Activated naive CD4-positive, alpha-beta T cell (primary cell): ENCODE results near the gene UBQLN2.
"Not testable (repeated sequence)": the region's sequence is repeated elsewhere in the genome, so short reads cannot be mapped to it uniquely, and the experiment has no call there.

Source experiments
- DNase-seq, 4 experiments: peaks; one replicate each; lab custom pipeline; 2025; lab: John Stamatoyannopoulos, UW

UBQLN2 gene

DNA sequence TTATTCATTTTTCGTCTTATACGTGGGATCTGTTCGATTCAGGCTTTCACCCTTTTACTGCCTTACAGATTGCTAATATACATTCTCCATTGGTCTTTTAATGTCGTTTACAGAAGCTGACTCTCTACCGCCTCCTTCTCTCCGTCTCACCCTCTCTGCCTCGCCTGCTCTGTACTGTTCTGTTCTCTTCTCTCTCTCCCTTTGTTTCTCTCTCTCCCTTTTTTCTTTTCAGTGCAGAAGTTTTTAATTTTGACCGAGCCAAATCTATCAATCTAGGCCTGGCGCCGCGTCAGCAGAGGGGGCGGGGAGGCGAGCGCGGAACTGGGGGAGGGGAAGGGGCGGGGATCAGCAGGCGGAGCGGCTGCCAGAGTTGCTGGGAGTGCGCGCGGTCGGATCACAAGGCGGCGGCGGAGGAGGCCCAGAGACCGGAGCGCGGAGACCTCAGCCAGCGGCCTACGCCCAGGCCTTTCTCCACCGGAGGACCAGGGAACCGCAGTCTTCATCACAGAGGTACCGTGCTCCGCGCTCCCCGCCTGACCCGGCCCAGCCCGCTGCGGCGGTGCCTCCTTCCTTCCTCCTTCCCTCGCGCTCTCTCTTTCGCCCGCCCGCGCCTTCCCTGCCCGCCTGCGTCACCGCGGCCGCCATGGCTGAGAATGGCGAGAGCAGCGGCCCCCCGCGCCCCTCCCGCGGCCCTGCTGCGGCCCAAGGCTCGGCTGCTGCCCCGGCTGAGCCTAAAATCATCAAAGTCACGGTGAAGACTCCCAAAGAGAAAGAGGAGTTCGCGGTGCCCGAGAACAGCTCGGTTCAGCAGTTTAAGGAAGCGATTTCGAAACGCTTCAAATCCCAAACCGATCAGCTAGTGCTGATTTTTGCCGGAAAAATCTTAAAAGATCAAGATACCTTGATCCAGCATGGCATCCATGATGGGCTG is at the start of gene UBQLN2:
Gene UBQLN2 (plus strand): TSS at position 397 of the 931 bp plus-strand sequence. CDS start 247 bp downstream, at position 644.
- DNase-seq = peak; percentile 37 to 70 (median 60)

DNA sequence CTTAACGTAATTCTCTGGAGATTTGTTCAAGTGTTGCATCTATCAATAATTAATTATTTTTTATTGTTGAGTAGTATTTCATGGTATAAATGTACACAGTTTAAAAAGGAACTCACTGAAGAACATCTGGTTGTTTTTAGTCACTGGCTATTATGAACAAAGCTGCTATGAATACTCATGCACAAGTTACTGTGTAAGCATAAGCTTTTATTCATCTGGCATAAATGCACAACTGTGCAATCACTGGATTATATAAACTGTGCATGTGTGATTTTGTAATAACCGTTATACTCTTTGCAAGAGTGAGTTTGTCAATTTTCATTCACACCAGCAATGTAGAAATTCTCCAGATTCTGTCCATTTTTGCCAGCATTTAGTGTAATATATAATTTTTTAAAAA is 43.8 kb upstream of the UBQLN2 start:
- DNase-seq = no peak

DNA sequence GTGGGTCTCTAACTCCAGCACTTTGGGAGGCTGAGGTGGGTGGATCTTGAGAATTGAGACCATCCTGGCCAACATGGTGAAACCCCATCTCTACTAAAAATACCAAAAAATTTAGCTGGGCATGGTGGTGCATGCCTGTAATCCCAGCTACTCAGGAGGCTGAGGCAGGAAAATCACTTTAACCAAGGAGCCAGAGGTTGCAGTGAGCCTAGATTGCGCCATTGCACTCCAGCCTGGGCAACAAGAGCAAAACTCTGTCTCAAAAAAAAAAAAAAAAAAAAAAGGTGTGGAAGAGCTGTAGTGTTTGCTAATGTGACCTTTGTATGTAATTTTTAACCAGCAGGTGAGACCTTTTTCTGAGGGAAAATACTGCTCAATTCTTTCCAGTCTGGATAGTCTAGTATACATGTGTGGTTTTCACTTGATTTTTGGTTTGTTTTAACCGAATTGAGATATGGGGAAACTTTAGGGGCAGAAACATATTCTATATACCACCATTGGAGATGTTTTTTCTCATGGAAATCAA is 33.9 kb upstream of the UBQLN2 start:
- DNase-seq = not testable (repeated sequence)

DNA sequence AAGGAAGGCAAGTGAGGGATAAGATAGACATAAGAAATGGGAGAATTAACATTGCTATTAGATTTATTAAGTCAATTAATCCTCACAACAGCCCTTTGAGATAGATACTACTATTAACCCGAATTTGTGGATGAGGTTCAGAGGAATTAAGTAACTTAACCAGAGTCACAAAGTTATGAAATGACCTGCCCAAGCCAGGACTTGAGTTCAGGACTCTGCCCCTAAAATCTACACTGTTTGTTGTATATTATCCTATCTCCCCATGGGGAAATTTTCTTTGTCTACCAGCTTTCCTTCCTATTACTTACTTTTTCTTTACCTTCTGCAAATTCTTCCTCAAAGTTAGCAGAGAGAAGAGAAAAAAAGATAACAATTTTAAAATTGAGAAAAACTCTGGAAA is 33.4 kb upstream of the UBQLN2 start:
- DNase-seq = no peak

DNA sequence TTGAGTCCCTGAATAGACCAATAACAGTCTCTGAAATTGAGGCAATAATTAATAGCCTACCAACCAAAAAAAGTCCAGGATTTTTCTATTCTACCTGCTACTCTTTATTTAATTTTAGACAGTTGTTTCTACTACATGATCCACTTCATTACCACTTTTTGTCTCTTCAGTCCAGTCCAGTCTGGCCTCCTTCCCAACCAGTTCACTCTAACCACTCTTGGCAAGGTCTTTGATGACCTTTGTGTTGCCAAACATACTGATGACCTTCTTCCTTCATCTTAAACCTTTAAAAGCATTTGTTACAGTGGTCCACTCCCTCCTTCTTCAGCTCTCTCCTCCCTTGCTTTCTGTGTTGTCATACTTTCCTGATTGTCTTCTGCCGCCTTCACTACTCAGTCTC is 12.8 kb upstream of the UBQLN2 start:
- DNase-seq = no peak

DNA sequence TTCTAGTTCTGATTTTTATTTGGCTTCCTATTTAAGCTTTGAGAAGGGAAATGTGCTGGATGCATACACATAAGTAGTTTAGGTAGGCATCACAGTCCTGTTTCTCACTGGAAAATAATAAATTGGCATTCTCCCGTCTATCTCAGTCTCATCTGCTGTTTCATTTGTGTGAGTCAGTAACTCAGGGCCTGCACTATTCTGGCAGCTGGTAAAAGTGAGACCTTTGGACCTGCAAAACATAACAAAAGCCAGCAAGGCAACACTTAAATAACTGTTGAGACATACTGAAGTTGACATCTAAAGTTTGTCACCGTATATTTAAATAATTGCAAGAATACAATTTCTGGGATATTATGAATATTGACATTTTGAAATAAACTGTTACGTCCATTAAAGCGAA is 8.6 kb upstream of the UBQLN2 start:
- no peak for DNase-seq

DNA sequence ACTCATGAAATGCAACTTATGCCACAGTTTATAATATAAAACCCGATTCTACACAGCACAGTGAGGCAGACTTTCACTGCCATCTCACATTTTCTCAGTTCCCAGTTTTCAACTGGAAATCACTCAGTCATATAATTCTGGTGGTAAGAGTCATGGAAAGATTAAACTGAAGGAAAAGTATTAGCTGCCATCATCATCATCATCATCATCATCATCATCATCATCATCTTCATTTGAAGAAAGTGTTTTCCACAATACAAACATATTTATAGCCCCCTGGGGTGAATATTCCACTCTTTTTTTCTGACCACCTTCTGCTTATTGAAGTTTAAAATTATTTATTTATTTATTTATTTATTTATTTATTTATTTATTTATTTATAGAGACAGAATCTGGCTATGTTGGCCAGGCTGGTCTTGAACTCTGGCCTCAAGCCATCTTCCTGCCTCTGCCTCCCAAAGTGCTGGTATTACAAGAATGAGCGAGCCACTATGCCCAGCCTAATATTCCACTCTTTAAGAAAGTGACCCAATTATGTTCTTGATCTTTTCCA is 6.0 kb upstream of the UBQLN2 start:
- no peak for DNase-seq

DNA sequence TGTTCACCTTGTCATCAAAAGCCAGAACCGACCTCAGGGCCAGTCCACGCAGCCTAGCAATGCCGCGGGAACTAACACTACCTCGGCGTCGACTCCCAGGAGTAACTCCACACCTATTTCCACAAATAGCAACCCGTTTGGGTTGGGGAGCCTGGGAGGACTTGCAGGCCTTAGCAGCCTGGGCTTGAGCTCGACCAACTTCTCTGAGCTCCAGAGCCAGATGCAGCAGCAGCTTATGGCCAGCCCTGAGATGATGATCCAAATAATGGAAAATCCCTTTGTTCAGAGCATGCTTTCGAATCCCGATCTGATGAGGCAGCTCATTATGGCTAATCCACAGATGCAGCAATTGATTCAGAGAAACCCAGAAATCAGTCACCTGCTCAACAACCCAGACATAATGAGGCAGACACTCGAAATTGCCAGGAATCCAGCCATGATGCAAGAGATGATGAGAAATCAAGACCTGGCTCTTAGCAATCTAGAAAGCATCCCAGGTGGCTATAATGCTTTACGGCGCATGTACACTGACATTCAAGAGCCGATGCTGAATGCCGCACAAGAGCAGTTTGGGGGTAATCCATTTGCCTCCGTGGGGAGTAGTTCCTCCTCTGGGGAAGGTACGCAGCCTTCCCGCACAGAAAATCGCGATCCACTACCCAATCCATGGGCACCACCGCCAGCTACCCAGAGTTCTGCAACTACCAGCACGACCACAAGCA is 898 bp downstream of the UBQLN2 start:
- no peak for DNase-seq

DNA sequence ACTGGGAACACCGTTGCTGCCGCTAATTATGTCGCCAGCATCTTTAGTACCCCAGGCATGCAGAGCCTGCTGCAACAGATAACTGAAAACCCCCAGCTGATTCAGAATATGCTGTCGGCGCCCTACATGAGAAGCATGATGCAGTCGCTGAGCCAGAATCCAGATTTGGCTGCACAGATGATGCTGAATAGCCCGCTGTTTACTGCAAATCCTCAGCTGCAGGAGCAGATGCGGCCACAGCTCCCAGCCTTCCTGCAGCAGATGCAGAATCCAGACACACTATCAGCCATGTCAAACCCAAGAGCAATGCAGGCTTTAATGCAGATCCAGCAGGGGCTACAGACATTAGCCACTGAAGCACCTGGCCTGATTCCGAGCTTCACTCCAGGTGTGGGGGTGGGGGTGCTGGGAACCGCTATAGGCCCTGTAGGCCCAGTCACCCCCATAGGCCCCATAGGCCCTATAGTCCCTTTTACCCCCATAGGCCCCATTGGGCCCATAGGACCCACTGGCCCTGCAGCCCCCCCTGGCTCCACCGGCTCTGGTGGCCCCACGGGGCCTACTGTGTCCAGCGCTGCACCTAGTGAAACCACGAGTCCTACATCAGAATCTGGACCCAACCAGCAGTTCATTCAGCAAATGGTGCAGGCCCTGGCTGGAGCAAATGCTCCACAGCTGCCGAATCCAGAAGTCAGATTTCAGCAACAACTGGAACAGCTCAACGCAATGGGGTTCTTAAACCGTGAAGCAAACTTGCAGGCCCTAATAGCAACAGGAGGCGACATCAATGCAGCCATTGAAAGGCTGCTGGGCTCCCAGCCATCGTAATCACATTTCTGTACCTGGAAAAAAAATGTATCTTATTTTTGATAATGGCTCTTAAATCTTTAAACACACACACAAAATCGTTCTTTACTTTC is 1.8 kb downstream of the UBQLN2 start:
- DNase-seq = no peak

DNA sequence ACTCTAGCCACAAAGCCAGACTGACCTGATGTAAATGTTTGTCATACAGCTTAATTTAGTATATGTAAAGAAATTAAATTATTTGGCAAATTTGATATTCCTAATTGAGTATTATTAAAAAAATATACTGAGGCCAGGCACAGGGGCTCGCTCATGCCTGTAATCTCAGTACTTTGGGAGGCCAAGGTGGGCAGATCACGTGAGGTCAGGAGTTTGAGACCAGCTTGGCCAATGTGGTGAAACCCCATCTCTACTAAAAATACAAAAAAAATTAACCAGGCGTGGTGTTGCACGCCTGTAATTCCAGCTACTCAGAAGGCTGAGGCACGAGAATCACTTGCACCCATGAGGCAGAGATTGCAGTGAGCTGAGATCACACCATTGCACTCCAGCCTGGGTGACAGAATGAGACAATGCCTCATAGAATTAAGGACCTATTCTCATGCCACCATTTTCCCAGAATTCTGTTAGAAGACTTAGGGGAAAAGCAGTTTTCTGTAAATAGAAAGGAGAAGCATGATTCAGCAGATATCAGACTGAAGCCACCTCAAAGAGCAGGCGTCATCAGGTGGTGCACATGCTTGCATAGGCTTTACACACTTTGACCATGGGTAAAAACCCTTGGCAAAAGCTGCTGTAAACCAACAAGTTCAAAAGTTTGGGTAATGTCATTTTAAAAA is 6.1 kb downstream of the UBQLN2 start:
- no peak for DNase-seq

DNA sequence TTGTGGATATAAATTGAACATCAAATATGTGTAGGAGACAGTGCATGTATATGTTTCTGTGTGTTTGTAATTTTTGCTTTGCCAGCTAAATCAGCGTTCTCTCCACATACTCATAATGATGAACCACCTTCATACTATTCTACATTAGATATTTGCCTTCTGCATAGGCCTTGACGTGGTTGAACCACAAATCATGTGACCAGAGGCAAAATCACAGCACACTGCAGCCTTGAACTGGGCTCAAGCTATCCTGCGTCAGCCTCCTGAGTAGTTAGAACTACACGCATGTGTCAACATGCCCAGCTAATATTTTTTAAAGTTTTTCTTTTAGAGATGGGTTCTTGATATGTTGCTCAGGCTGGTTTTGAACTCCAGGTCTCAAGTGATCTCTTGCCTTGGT is 9.5 kb downstream of the UBQLN2 start:
- DNase-seq = no peak

DNA sequence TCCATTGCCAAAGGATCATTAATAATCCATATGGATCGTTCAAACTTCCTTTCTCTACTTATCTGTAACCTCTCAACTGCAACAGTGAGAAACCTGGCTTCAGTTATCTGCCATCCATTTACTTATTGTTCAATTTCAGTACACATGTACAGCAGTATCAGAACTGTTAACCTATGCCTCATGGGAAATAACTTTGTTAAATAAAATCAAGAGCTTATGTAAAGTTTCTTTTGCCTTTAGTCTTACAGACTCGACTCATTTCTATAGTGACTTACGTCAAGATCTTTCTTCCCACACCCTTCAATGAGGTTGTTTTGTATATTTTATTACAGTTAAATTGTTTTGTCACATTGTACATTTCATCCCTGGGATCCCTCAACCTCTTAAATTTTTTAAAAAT is 11.4 kb downstream of the UBQLN2 start:
- DNase-seq = no peak

DNA sequence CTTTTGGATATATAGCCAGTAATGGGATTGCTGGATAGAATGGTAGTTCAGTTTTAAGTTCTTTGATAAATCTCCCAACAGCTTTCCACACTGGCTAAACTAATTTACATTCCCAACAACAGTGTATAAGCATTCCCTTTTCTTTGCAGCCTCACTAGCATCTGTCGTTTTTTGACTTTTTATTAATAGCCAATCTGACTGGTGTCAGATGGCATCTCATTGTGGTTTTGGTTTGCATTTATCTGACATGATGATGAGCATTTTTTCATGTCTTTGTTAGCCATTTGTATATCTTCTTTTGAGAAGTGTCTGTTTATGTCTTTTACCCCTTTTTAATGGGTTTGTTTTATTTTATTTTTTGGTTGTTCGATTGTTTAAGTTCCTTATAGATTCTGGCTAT is 13.3 kb downstream of the UBQLN2 start:
- no peak for DNase-seq

DNA sequence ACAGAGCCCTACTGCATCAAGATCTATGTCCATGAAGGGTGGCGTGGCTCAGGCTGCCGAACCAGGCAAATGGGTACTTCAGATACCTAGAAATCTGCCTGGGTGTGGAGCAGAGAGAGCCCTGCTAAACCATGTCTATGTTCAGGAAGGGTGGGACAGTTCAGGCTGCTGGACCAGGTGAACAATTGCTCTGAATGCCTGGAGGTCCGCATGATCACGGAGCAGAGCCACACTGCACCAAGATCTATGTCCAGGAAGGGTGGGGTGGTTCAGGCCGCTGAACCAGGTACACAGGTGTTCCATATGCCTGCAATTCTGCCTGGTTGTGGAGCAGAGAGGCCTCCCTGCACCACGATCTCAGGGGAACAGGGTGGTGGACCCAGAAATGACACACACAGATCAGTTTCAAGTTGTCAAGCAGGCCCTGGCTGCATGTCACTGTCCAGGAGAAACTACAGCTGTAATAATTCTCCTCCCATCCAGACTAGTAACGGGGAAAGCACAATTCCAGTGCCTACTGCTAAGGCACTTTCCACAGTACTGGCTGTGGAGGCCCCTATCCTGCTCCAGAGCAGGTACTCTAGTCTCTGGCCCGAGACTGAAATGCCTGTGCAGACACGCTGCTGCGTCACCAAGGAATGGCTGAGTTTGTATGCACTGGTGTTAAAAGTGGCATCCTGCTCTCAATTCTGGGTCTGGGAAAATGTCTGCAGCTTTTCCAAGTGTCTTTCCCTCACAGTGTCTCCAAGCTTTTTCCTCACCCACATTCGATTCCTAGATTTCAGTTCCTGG is 25.2 kb downstream of the UBQLN2 start:
- no peak for DNase-seq

DNA sequence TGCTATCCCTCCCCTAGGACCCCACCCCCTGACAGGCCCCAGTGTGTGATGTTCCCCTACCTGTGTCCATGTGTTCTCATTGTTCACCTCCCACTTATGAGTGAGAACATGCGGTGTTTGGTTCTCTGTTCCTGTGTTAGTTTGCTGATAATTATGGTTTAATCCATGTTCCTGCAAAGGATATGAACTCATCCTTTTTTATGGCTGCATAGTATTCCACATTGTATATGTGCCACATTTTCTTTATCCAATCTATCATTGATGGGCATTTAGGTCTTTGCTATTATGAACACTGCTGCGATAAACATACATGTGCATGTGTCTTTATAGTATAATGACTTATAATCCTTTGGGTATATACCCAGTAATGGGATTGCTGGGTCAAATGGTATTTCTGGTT is 28.4 kb downstream of the UBQLN2 start:
- not testable (repeated sequence) for DNase-seq

DNA sequence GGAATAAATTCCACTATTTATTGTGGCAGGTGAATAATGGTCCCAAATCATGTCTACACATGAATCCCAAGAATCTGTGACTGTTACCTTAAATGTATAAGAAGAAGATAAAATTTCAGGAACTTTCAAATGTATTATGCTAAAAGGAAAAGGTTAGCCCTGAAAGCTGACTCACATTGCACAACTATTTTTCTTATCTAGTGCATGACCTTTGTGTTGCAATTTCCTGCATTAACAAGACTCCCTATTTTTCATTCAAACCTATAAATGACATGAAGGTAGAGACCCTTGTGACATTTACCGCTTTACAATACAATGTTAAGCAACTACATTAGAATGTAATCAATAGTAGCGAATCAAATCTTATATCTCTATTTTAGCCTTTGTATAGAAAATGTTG is 36.7 kb downstream of the UBQLN2 start:
- no peak for DNase-seq

DNA sequence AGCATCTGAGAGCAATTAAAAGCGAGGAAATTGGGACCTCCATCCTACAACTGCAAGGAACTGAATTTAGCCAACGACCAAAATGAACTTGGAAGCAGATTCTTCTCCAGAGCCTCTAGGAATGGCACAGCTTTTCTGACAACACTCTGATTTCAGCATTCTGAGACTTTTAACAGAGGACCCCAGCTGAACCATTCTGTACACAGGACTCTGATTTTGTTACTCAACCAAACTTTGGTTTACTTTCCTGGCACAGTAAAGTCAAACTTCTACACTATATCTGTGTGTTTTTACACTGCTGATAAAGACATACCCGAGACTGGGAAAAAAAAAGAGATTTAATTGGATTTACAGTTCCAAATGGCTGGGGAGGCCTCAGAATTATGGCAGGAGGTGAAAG is 37.6 kb downstream of the UBQLN2 start:
- no peak for DNase-seq

DNA sequence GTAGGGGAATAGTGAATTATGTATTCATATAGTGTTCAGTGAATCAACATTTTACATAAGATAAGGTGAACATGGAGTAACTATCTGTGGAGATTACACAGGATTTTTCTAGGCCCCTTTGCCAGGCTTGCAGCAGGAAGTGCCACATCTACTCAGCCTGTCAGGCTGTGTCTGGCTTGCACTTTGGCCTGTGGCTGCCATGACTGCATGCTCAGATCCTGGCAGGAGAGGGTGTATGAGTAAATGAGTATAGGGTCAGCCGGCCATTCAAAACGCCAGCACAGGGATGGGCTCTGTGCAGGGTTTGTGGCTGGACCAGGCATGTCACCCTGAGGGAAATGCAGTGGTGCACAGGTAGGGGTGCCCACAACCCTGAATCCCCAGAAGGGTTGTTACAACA is 51.9 kb downstream of the UBQLN2 start:
- no peak for DNase-seq
